ENCODE data around the gene SCRT2. TPM values are rescaled to one million over a fixed set of nuclear protein-coding genes. Genes with fewer than 3 reads are reported as not detected.

The SCRT2 gene
- total RNA-seq, 1 experiment from 2014 or later = not detected

DNA sequence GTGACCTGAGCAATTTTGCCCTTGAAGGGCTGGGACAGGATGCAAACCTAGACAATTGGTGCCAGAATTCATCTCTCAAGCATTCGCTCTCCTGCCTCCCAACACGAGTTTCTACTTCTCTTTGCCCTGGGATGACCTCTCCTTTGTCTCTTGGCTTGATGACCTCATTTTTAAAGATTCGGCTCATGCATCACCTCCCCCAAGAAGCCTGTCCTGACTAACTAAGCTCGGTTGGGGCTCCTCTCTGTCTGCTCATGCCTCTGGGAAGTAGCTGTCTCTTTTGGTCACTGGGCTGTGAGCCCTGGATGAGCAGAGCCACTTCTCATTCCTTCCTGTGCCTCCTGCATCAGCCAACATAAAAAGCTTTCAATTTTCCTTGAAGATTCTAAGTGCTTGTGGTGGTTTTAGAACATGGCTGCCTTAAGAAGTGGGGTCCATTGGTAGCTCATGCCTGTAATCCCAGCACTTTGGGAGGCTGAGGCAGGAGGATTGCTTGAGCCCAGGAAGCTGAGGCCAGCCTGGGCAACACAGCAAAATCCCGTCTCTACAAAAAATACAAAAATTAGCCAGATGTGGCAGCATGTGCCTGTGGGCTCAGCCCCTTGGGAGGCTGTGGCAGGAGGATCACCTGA is 54.4 kb downstream of the SCRT2 start:
- peaks cover 3% of the 10 kb centered on the region for H3K27me3 Mint-ChIP-seq (ENCODE audit: insufficient read depth, unreplicated experiment)
- POLR2A ChIA-PET = no interaction called here
- TF ChIP-seq CTCF (IDR thresholded peaks at IDR 0.05; ENCODE audit: insufficient read depth in 1 of 2, low read depth in 1 of 2, low read length in 1 of 2, severe bottlenecking in 1 of 2, unreplicated experiment in 1 of 2) = no peak
- Histone ChIP-seq H3K36me3 (ENCODE audit: control insufficient read depth, insufficient read depth, low read length) (no peaks in the 10 kb centered on the region), H3K27me3 (replicated peaks; ENCODE audit: control insufficient read depth, insufficient read depth, low read length) (no peaks in the 10 kb centered on the region), H3K4me1 (peaks cover 13% of the 10 kb centered on the region), H3K9me3 (peaks cover 10% of the 10 kb centered on the region), H3K4me3 (ENCODE audit: low read depth, low read length) (no peak overlapping the region)
- peaks cover 27% of the 10 kb centered on the region for H3K4me1 Mint-ChIP-seq (ENCODE audit: low read depth, unreplicated experiment)
- peaks cover 6% of the 10 kb centered on the region for H3K36me3 Mint-ChIP-seq (ENCODE audit: insufficient read depth, unreplicated experiment)
- no peak for DNase-seq
- no peak overlapping the region for H3K4me3 Mint-ChIP-seq (ENCODE audit: unreplicated experiment)
- CTCF ChIA-PET = interaction anchor here (1.0 kb wide), 1 partner anchor 24 kb away, joined by 3 read pairs; no protein-coding TSS in a partner anchor
- H3K9me3 Mint-ChIP-seq (ENCODE audit: unreplicated experiment) = peaks cover 21% of the 10 kb centered on the region
- no peak overlapping the region for H3K27ac Mint-ChIP-seq (ENCODE audit: unreplicated experiment)
- intact Hi-C loops (cut with micrococcal nuclease; ENCODE audit: unreplicated experiment) = no loop called here
- BruUV-seq (replicated peaks) = no TSS peak

DNA sequence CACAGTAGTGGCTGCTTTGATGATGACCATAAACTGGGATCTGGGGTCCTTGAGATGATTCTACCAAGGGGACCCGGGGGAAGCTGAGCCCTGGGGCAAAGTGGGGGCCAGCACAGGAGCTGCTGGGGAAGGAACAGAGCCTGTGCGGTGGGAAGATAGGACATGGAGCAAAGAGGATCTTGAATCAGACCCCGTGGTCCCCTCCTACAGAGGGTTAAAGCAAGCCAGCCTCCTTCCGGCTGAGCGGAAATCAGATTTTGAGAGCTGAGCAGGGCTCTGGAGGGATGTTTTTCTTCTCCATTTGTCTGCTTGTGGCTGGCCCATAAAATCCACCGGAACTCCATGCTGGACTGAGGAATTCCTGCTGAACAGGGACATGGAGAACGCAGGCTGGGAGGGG is 55.4 kb downstream of the SCRT2 start:
- TF ChIP-seq CTCF (IDR thresholded peaks at IDR 0.05; ENCODE audit: insufficient read depth in 1 of 2, low read depth in 1 of 2, low read length in 1 of 2, severe bottlenecking in 1 of 2, unreplicated experiment in 1 of 2) = no peak
- Mint-ChIP-seq H3K9me3 (ENCODE audit: unreplicated experiment) (peaks cover 20% of the 10 kb centered on the region), H3K4me3 (ENCODE audit: unreplicated experiment) (no peak overlapping the region), H3K4me1 (ENCODE audit: low read depth, unreplicated experiment) (peaks cover 32% of the 10 kb centered on the region), H3K27ac (ENCODE audit: unreplicated experiment) (no peak overlapping the region), H3K27me3 (ENCODE audit: insufficient read depth, unreplicated experiment) (peaks cover 3% of the 10 kb centered on the region), H3K36me3 (ENCODE audit: insufficient read depth, unreplicated experiment) (peaks cover 6% of the 10 kb centered on the region)
- H3K27me3 ChIP-seq (replicated peaks; ENCODE audit: control insufficient read depth, insufficient read depth, low read length) = no peaks in the 10 kb centered on the region
- peaks cover 10% of the 10 kb centered on the region for H3K9me3 ChIP-seq
- no peak for DNase-seq
- intact Hi-C loops (cut with micrococcal nuclease; ENCODE audit: unreplicated experiment) = no loop called here
- ChIA-PET POLR2A (no interaction called here), CTCF (interaction anchor here (1.0 kb wide), 1 partner anchor 25 kb away, joined by 3 read pairs; no protein-coding TSS in a partner anchor)
- H3K4me1 ChIP-seq = peaks cover 13% of the 10 kb centered on the region
- H3K4me3 ChIP-seq (ENCODE audit: low read depth, low read length) = no peak overlapping the region
- BruUV-seq (replicated peaks) = no TSS peak
- H3K36me3 ChIP-seq (ENCODE audit: control insufficient read depth, insufficient read depth, low read length) = no peaks in the 10 kb centered on the region

GRCh38 chr20:618980-619379 is 56.6 kb downstream of the SCRT2 start:
- H3K4me1 ChIP-seq = peaks cover 13% of the 10 kb centered on the region
- H3K4me3 ChIP-seq (ENCODE audit: low read depth, low read length) = no peak overlapping the region
- intact Hi-C loops (cut with micrococcal nuclease; ENCODE audit: unreplicated experiment) = no loop called here
- Mint-ChIP-seq H3K9me3 (ENCODE audit: unreplicated experiment) (peaks cover 14% of the 10 kb centered on the region), H3K4me3 (ENCODE audit: unreplicated experiment) (peak overlapping the region; percentile 8), H3K27ac (ENCODE audit: unreplicated experiment) (peak overlapping the region; percentile 48), H3K36me3 (ENCODE audit: insufficient read depth, unreplicated experiment) (peaks cover 6% of the 10 kb centered on the region), H3K4me1 (ENCODE audit: low read depth, unreplicated experiment) (peaks cover 32% of the 10 kb centered on the region), H3K27me3 (ENCODE audit: insufficient read depth, unreplicated experiment) (no peaks in the 10 kb centered on the region)
- peak; percentile 85 to 87 for DNase-seq
- ChIA-PET CTCF (interaction anchor here (3.1 kb wide), 1 partner anchor 27 kb away, joined by 15 read pairs; no protein-coding TSS in a partner anchor), POLR2A (interaction anchor here (0.9 kb wide), 1 partner anchor 75 kb away, joined by 7 read pairs; the partner anchor contains the start of gene CSNK2A1)
- BruUV-seq (replicated peaks) = no TSS peak
- H3K9me3 ChIP-seq = peaks cover 10% of the 10 kb centered on the region
- H3K36me3 ChIP-seq (ENCODE audit: control insufficient read depth, insufficient read depth, low read length) = no peaks in the 10 kb centered on the region
- TF ChIP-seq CTCF (IDR thresholded peaks at IDR 0.05; ENCODE audit: insufficient read depth in 1 of 2, low read depth in 1 of 2, low read length in 1 of 2, severe bottlenecking in 1 of 2, unreplicated experiment in 1 of 2) = no peak
- no peaks in the 10 kb centered on the region for H3K27me3 ChIP-seq (replicated peaks; ENCODE audit: control insufficient read depth, insufficient read depth, low read length)

Measured in Caco-2 (cell line).